ENCODE measurements around the gene METTL16.

The METTL16 gene

GRCh38 chr17:2410951-2411350 is 100.7 kb downstream of the METTL16 start:
- DNase-seq = no peak

DNA sequence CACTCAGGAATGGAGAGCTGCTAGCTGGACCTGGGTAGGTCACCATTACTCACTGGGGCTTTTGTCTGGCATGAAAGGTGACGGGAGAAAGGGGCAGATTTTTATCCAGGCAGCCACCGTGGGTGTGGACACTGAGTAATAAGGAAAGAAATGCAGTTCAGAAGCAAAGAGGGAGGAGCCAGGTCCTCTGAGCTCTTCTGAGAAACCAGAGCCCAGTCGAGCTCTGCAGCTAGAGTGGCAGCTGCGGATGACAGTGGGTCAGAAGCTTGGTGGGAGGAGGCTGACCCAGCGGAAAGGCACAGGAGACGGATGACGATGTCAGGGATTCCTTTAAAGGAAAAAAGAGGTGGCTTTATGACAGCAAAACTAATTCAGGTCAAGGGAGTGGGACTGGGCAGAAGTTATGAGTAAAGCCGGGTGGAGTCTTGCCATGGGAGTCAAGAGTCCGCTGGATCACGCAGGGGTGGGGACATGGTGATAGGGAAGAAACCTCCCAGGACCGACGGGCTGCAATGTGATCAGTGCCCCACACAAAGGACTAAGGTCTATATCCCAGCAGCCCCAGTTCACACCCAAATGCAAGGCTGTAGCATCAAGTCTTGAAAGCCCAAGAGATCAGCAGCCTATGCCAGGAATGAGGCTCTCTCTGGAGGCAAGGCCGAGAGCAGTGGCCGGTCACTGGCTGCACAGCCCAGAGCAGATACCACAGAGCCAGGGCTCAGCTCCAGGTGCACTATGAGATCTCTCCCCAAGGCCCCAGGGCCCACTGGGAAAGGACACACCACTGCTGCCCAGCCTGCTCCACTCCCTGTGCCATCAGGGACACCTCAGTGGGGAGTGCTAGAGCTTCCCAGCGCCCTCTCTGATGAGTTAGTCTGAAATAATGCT is 104.5 kb downstream of the METTL16 start:
- peak in 1 of 2 experiments; percentile 59 for DNase-seq

DNA sequence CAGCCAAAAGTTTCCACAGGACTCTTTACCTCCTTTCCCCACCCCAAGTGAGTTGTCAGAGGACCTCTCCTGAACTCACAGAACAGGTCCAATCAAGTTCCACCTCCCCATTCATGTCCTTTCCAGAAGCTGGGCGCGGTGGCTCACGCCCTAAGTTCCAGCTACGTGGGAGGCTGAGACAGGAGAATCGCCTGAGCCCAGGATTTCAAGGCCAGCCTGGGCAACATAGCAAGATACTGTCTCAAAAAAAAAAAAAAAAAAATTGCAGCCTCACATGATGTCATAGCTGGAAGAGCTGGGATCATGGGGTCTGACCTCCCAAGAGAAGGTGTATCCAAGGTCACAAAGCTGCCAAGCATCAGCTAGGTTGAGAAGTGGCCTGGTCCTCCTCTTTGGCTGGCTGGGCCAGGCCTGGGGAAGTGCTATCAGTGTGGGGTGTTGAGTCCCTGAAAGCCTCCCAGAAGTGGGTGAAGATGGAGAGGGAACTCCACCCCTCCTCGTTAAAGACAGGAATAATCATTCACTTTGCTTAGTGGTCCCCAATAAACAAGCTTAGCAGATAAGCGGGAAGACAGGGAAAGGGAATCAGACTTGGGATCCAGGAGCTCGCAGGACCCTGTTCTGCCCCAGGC is 105.3 kb downstream of the METTL16 start:
- no peak for DNase-seq

- no peak for DNase-seq
Measured at GRCh38 chr17:2405247-2405926, 106.3 kb downstream of the METTL16 start.

DNA sequence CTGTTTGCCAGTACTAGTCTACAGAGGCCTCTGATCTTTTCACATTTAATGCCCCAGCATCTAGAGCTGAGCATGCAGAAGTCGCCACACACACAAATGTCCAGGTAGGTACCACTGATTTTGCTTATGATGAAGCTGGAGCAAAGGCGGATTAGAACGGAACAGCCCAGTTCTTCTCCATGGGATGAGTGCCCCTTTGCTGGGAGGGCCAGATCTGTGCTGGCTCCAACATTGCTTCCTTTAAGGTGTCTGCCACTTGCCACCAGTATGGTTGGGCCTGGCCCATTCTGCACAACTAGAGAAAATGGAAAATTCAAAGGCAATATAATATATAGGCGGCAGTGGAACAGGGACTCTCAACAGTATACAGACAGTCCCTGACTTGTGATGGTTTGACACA is 108.6 kb downstream of the METTL16 start:
- no peak for DNase-seq

DNA sequence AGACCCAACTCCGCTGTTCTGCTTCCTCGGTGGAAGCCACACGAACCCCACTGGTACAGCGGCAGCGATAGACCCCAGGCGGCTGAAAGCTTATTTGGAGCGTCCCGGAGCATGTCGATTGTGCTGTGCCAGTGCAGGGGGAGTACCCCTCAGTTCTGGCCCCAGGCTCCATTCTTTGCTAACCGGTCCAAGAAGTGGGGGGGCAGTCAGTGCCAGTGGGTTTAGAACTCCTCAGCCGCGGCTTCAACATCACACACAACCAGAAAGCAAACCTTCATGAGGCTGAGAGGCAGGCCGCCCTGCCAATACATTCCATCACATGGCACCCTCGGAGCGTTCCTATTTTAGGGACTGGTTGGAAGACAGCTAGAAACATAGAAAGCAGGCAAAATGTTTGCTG is 109.1 kb downstream of the METTL16 start:
- no peak for DNase-seq

- DNase-seq = peak; percentile 99
Measured at GRCh38 chr17:2401426-2402221, 110.1 kb downstream of the METTL16 start.

GRCh38 chr17:2400877-2401425 is 110.7 kb downstream of the METTL16 start, which contains the start of gene MNT:
MNT (minus strand) TSS chr17:2401060; CDS start chr17:2400712, 348 bp downstream.
- peak; percentile 94 to 95 for DNase-seq

DNA sequence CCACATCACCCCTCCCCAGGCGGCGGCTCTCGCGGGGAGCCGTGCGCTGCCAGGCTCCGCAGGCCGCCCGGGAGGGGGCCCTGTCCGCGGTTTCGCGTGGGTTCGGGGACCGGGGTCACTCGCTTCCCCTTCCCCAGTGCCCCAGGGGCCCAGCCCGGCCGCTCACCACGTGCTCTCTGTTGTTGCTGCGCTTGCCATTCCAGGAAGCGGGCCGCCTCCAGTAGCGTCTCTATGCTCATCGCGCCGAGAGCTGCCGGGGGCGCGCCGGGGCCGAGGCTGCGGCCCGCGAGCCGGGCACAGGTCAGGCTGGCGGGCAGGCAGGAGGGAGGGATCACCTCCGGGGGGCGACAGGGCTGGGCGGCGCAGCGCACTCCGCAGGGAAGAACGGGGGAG is 111.2 kb downstream of the METTL16 start:
- DNase-seq = peak; percentile 77 to 80

- DNase-seq = peak; percentile 94 to 97
Measured at GRCh38 chr17:2399572-2400473, 111.9 kb downstream of the METTL16 start.

DNA sequence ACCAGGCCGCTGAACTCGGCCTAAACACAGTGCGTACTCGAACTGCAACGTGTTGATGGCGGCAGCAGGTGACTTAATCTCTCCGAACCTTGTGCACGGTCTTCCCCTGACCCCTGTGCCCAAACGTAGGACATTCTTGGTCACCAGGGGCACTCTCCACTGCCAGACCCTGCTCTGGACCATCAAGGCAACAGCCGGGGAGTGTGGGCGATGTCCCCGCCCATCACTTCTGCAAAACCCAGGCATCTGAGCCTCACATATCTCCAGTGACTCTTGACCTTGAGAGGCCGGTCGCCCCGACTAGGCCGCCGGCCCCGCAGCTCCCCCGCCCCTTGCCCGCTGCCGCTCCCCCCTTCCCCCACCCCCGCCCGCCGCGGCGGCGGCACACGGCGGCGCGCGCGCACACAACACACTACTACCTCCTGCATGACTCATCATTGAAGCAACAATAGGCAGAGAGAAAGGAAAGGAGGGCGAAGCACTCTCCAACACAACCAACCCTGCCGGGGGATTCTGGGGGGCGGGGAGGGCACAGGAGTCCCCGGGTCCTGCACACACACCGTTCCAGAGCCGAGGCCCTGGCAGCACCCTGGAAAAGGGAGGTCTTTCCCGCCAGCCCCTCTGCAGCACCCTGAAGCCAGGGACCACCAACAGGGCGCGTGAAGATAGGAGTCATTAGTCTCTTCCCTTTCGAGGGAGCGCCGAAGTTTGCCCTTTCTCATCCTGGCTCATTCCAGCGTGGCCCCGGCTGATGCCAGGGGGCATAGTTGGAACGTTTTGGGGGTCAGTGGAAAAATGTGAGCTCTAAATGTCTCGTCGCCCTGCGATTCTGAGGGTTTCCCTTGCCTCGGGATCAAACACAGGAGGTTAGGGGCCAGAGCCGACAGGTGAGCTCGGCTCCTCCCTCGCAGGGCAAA is 112.8 kb downstream of the METTL16 start:
- DNase-seq = peak in 1 of 2 experiments; percentile 73

- DNase-seq = no peak
Measured at GRCh38 chr17:2398182-2398581, 113.5 kb downstream of the METTL16 start.

GRCh38 chr17:2397247-2398171 is 114.2 kb downstream of the METTL16 start:
- no peak for DNase-seq

DNA sequence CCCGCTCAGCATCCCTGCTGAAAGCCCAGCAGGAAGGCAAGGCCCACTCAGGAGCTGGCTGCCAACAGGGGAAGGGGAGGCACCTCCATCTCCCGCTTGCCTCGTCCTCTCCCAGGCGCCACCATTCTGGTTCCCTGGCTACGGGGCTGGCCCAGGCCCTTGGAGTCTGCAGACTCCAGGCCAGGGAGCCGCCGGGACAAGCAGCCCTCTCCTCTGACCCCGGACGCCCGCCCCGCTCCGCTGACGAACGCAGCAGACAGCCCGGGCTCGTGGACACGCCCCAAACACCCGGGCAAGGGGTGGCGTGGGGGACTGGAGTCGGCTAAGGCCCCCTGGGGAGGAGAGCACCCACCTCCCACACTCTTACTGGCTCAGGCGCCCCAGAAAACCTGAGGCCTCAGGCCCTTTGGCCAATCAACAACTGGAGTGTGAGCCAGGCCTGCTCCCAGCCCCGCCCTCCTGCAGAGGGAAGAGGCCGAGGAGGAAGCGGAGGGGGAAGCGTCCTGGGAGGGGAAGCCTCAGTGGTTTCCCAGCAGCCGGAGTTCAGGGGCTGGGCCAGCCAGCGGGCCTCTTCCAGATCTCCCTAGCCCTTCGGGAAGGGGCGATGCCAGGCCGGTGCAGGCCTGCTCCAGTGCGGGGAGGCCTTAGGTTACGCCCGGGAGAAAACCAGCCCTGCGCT is 115.0 kb downstream of the METTL16 start:
- DNase-seq = peak; percentile 72 to 75

GRCh38 chr17:2396192-2396567 is 115.5 kb downstream of the METTL16 start:
- DNase-seq = no peak

- no peak for DNase-seq
Measured at GRCh38 chr17:2395258-2396181, 116.2 kb downstream of the METTL16 start.

GRCh38 chr17:2394775-2395201 is 116.9 kb downstream of the METTL16 start:
- DNase-seq = no peak
